HL-60/S4 (cell line): ENCODE results near the gene HOXD8.

Experiments used
- in situ Hi-C: fragments of 300-500 bp; cut with MboI; formaldehyde crosslinking; loops from 2 replicates; pipeline ENCODE4 v1.14.3; 2022; ENCODE audit warnings: low sequenced_read_pairs

HOXD8 gene

GRCh38 chr2:176089843-176090395 lies 39.6 kb upstream of the HOXD8 start:
- in situ Hi-C loops = loop anchor here (10.0 kb wide), 2 partner anchors 395 to 725 kb away; no protein-coding TSS in a partner anchor

- in situ Hi-C loops = loop anchor here (10.0 kb wide), 2 partner anchors 396 to 726 kb away; no protein-coding TSS in a partner anchor
Measured at GRCh38 chr2:176090862-176091261, 38.6 kb upstream of the HOXD8 start.

- in situ Hi-C loops = loop anchor here (10.0 kb wide), 2 partner anchors 397 to 727 kb away; no protein-coding TSS in a partner anchor
Measured at GRCh38 chr2:176091329-176092258, 37.9 kb upstream of the HOXD8 start.

- in situ Hi-C loops = loop anchor here (10.0 kb wide), 2 partner anchors 398 to 728 kb away; no protein-coding TSS in a partner anchor
Measured at GRCh38 chr2:176092270-176093144, 37.0 kb upstream of the HOXD8 start, which contains the start of gene HOXD13. Gene HOXD13, plus strand, starts transcription at chr2:176092721. Its CDS starts 170 bp downstream, at chr2:176092891.

GRCh38 chr2:176093145-176093897 lies 36.2 kb upstream of the HOXD8 start:
- in situ Hi-C loops = loop anchor here (10.0 kb wide), 2 partner anchors 399 to 729 kb away; no protein-coding TSS in a partner anchor

- in situ Hi-C loops = loop anchor here (10.0 kb wide), 2 partner anchors 399 to 729 kb away; no protein-coding TSS in a partner anchor
Measured at GRCh38 chr2:176093898-176094249, 35.6 kb upstream of the HOXD8 start.

GRCh38 chr2:176094349-176094748 lies 35.2 kb upstream of the HOXD8 start:
- in situ Hi-C loops = loop anchor here (10.0 kb wide), 2 partner anchors 400 to 730 kb away; no protein-coding TSS in a partner anchor

GRCh38 chr2:176095421-176095820 lies 34.1 kb upstream of the HOXD8 start:
- in situ Hi-C loops = loop anchor here (10.0 kb wide), 2 partner anchors 401 to 731 kb away; no protein-coding TSS in a partner anchor

GRCh38 chr2:176096243-176096985 lies 33.1 kb upstream of the HOXD8 start:
- in situ Hi-C loops = loop anchor here (10.0 kb wide), 2 partner anchors 402 to 732 kb away; no protein-coding TSS in a partner anchor

GRCh38 chr2:176096986-176097819 lies 32.3 kb upstream of the HOXD8 start:
- in situ Hi-C loops = loop anchor here (10.0 kb wide), 2 partner anchors 402 to 732 kb away; no protein-coding TSS in a partner anchor

- in situ Hi-C loops = loop anchor here (10.0 kb wide), 2 partner anchors 403 to 733 kb away; no protein-coding TSS in a partner anchor
Measured at GRCh38 chr2:176097820-176098365, 31.6 kb upstream of the HOXD8 start.

- in situ Hi-C loops = loop anchor here (10.0 kb wide), 2 partner anchors 404 to 734 kb away; no protein-coding TSS in a partner anchor
Measured at GRCh38 chr2:176098366-176099158, 30.9 kb upstream of the HOXD8 start.

- in situ Hi-C loops = loop anchor here (10.0 kb wide), 2 partner anchors 404 to 734 kb away; no protein-coding TSS in a partner anchor
Measured at GRCh38 chr2:176099159-176099727, 30.3 kb upstream of the HOXD8 start.

GRCh38 chr2:176099728-176100546 lies 29.6 kb upstream of the HOXD8 start, which contains the start of gene HOXD12:
Gene HOXD12, plus strand, starts transcription at chr2:176099795. Its CDS starts 7 bp downstream, at chr2:176099802.
- in situ Hi-C loops = loop anchor here (10.0 kb wide), 2 partner anchors 405 to 735 kb away; no protein-coding TSS in a partner anchor

- in situ Hi-C loops = no loop called here
Measured at GRCh38 chr2:176100547-176101140, 28.9 kb upstream of the HOXD8 start.
